ENCODE data around the gene ARPC2.

DNA sequence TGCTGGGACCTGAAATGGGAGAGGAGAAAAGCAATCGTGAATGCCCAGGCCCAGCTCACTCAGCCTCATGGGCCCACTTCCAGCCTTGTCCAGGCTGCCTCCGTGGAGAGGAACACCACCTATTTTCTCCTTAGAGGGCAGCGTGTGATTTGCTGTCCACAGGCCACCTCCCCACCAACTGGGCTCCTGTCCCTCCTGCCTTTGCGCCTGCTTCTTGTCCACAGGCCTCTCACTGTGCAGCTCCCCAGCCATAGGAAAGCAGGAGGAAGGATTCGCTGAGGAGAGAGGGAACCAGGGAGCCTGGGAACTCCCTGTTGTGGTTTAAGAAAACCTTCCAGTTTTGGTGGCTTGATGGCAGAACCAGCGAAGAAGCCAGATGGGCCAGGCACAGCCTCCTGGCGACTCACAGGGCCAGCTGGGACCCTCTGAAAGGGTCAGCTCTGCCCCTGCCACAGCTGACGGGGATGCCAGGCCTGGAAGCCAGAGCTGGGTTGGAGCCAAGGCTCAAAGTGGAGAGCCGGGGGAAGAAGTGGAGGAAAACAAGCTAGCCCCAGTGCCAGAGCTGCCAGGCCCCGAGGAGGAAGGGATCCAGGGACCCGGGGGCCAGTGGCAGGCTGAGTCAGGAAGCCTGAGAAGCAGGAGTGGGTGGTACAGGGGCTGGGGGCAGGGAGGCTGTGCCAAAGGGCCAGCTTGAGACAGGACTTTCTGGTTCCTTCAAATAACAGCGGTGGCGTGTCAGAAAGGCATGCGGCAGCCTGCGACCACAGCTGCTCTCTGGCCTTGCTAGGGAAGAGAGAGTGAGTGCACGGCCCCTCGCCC is 65.4 kb downstream of the ARPC2 start:
- TF ChIP-seq, protein P1, sequence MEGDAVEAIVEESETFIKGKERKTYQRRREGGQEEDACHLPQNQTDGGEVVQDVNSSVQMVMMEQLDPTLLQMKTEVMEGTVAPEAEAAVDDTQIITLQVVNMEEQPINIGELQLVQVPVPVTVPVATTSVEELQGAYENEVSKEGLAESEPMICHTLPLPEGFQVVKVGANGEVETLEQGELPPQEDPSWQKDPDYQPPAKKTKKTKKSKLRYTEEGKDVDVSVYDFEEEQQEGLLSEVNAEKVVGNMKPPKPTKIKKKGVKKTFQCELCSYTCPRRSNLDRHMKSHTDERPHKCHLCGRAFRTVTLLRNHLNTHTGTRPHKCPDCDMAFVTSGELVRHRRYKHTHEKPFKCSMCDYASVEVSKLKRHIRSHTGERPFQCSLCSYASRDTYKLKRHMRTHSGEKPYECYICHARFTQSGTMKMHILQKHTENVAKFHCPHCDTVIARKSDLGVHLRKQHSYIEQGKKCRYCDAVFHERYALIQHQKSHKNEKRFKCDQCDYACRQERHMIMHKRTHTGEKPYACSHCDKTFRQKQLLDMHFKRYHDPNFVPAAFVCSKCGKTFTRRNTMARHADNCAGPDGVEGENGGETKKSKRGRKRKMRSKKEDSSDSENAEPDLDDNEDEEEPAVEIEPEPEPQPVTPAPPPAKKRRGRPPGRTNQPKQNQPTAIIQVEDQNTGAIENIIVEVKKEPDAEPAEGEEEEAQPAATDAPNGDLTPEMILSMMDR (IDR thresholded peaks at IDR 0.05), result no peak
- TF ChIP-seq POLR2A (IDR thresholded peaks at IDR 0.05) (peak in 1 of 2 donors; percentile 61), POLR2AphosphoS5 (IDR thresholded peaks at IDR 0.05) (peak; percentile 67 to 94 (median 81))
